Activated naive CD4-positive, alpha-beta T cell treated with anti-CD3 and anti-CD28 coated beads for 36 hours (primary cell): ENCODE data around the gene HK2. TPM values are rescaled to one million over a fixed set of nuclear protein-coding genes. Genes with fewer than 3 reads are reported as not detected.

Source experiments
- CTCF ChIA-PET: fragments of 350-600 bp; sonication (Branson Sonifier 250); formaldehyde crosslinking; loops from one replicate; lab custom pipeline; 2021; ENCODE audit warnings: antibody characterized with exemption; lab: Charles Lee
- DNase-seq: peaks from one replicate; pipeline ENCODE4 v3.0.0-alpha.2; 2020
- H3K27ac Mint-ChIP-seq: one replicate; pipeline ENCODE4 v1.8.0; 2021; ENCODE audit warnings: mild to moderate bottlenecking, mixed read lengths
- H3K27me3 Mint-ChIP-seq: one replicate; pipeline ENCODE4 v1.8.0; 2021; ENCODE audit warnings: low read depth, mixed read lengths
- H3K36me3 Mint-ChIP-seq: one replicate; pipeline ENCODE4 v1.8.0; 2021; ENCODE audit warnings: low read depth, mixed read lengths
- H3K4me1 Mint-ChIP-seq: one replicate; pipeline ENCODE4 v1.8.0; 2021; ENCODE audit warnings: low read depth, mixed read lengths
- H3K4me3 Mint-ChIP-seq: one replicate; pipeline ENCODE4 v1.8.0; 2021; ENCODE audit warnings: mild to moderate bottlenecking, moderate library complexity, mixed read lengths
- H3K9me3 Mint-ChIP-seq: one replicate; pipeline ENCODE4 v1.8.0; 2021; ENCODE audit warnings: mixed read lengths
- intact Hi-C: fragments of 100-400 bp; cut with micrococcal nuclease; formaldehyde crosslinking; loops from one replicate; pipeline ENCODE4 v1.15.1; 2023
- total RNA-seq, 2 experiments: library from RNA; stranded (reverse); gene quantifications; one replicate each; pipeline ENCODE4 v1.2.3, GENCODE V29; 2021

Gene HK2
- total RNA-seq, 2 experiments from 2014 or later = 37.9 to 38.7 TPM

GRCh38 chr2:74841641-74842040 lies 7.7 kb downstream of the HK2 start:
- no peak overlapping the region for H3K4me3 Mint-ChIP-seq
- CTCF ChIA-PET = interaction anchor here (1.5 kb wide), 1 partner anchor 35 kb away, joined by 4 read pairs; no protein-coding TSS in a partner anchor
- no peaks in the 10 kb centered on the region for H3K9me3 Mint-ChIP-seq
- H3K27me3 Mint-ChIP-seq = no peaks in the 10 kb centered on the region
- peaks cover 21% of the 10 kb centered on the region for H3K36me3 Mint-ChIP-seq
- intact Hi-C loops = loop anchor here (10.0 kb wide), 1 partner anchor 1607 kb away; the partner anchor contains the start of genes CCT7 and PRADC1
- no peak for DNase-seq
- H3K4me1 Mint-ChIP-seq = peaks cover 89% of the 10 kb centered on the region
- H3K27ac Mint-ChIP-seq = peak overlapping the region; percentile 73

GRCh38 chr2:74843433-74843832 lies 9.5 kb downstream of the HK2 start:
- CTCF ChIA-PET = interaction anchor here (0.5 kb wide), 1 partner anchor 49 kb away, joined by 3 read pairs; no protein-coding TSS in a partner anchor
- no peaks in the 10 kb centered on the region for H3K27me3 Mint-ChIP-seq
- DNase-seq = no peak
- no peak overlapping the region for H3K4me3 Mint-ChIP-seq
- intact Hi-C loops = loop anchor here (10.0 kb wide), 1 partner anchor 1609 kb away; the partner anchor contains the start of genes CCT7 and PRADC1
- H3K4me1 Mint-ChIP-seq = peaks cover 90% of the 10 kb centered on the region
- peak overlapping the region; percentile 87 for H3K27ac Mint-ChIP-seq
- H3K9me3 Mint-ChIP-seq = no peaks in the 10 kb centered on the region
- peaks cover 17% of the 10 kb centered on the region for H3K36me3 Mint-ChIP-seq

- peak; percentile 54 for DNase-seq
- Mint-ChIP-seq H3K27ac (peak overlapping the region; percentile 87), H3K4me1 (peaks cover 90% of the 10 kb centered on the region), H3K9me3 (no peaks in the 10 kb centered on the region), H3K36me3 (peaks cover 16% of the 10 kb centered on the region), H3K27me3 (no peaks in the 10 kb centered on the region), H3K4me3 (peak overlapping the region; percentile 31)
- CTCF ChIA-PET = interaction anchor here (0.5 kb wide), 1 partner anchor 49 kb away, joined by 3 read pairs; no protein-coding TSS in a partner anchor
- intact Hi-C loops = loop anchor here (1.0 to 10.0 kb wide), 5 partner anchors 8 to 1609 kb away; partner anchors contain the start of genes CCT7, GCFC2, PCGF1 and POLE4
Observed at GRCh38 chr2:74843899-74844298, 10.0 kb downstream of the HK2 start.

- CTCF ChIA-PET = interaction anchor here (1.1 kb wide), 1 partner anchor 8 kb away, joined by 3 read pairs; no protein-coding TSS in a partner anchor
- H3K27ac Mint-ChIP-seq = no peak overlapping the region
- H3K4me1 Mint-ChIP-seq = peaks cover 92% of the 10 kb centered on the region
- H3K27me3 Mint-ChIP-seq = no peaks in the 10 kb centered on the region
- intact Hi-C loops = loop anchor here (1.0 to 10.0 kb wide), 8 partner anchors 8 to 1610 kb away; partner anchors contain the start of genes CCT7, GCFC2, INO80B and PCGF1
- no peak overlapping the region for H3K4me3 Mint-ChIP-seq
- DNase-seq = no peak
- H3K9me3 Mint-ChIP-seq = no peaks in the 10 kb centered on the region
- H3K36me3 Mint-ChIP-seq = peaks cover 16% of the 10 kb centered on the region
Observed at GRCh38 chr2:74844752-74845151, 10.8 kb downstream of the HK2 start.

- peak; percentile 61 for DNase-seq
- Mint-ChIP-seq H3K27me3 (no peaks in the 10 kb centered on the region), H3K36me3 (peaks cover 19% of the 10 kb centered on the region), H3K4me1 (peaks cover 95% of the 10 kb centered on the region), H3K4me3 (no peak overlapping the region), H3K27ac (peak overlapping the region; percentile 33), H3K9me3 (no peaks in the 10 kb centered on the region)
- intact Hi-C loops = loop anchor here (2.0 to 10.0 kb wide), 7 partner anchors 114 to 1610 kb away; partner anchors contain the start of genes CCT7, GCFC2, INO80B and PCGF1
- CTCF ChIA-PET = interaction anchor here (1.1 kb wide), 1 partner anchor 9 kb away, joined by 3 read pairs; no protein-coding TSS in a partner anchor
Observed at GRCh38 chr2:74845217-74845751, 11.4 kb downstream of the HK2 start.

- no peak for DNase-seq
- Mint-ChIP-seq H3K36me3 (peaks cover 21% of the 10 kb centered on the region), H3K27me3 (no peaks in the 10 kb centered on the region), H3K4me3 (no peak overlapping the region), H3K27ac (peak overlapping the region; percentile 61), H3K4me1 (peaks cover 97% of the 10 kb centered on the region), H3K9me3 (no peaks in the 10 kb centered on the region)
- CTCF ChIA-PET = interaction anchor here (1.1 kb wide), 1 partner anchor 10 kb away, joined by 3 read pairs; no protein-coding TSS in a partner anchor
- intact Hi-C loops = loop anchor here (2.0 to 10.0 kb wide), 8 partner anchors 31 to 1611 kb away; partner anchors contain the start of genes CCT7, GCFC2, INO80B and PCGF1
Observed at GRCh38 chr2:74845991-74846390, 12.1 kb downstream of the HK2 start.

- CTCF ChIA-PET = interaction anchor here (2.2 kb wide), 1 partner anchor 9 kb away, joined by 14 read pairs; no protein-coding TSS in a partner anchor
- no peak for DNase-seq
- H3K27me3 Mint-ChIP-seq = no peaks in the 10 kb centered on the region
- peaks cover 24% of the 10 kb centered on the region for H3K36me3 Mint-ChIP-seq
- peaks cover 97% of the 10 kb centered on the region for H3K4me1 Mint-ChIP-seq
- intact Hi-C loops = loop anchor here (2.0 to 10.0 kb wide), 5 partner anchors 30 to 1612 kb away; partner anchors contain the start of genes CCT7, INO80B, PRADC1 and TET3
- H3K9me3 Mint-ChIP-seq = no peaks in the 10 kb centered on the region
- no peak overlapping the region for H3K4me3 Mint-ChIP-seq
- peak overlapping the region; percentile 23 for H3K27ac Mint-ChIP-seq
Observed at GRCh38 chr2:74846481-74846880, 12.6 kb downstream of the HK2 start.

- intact Hi-C loops = loop anchor here (2.0 to 10.0 kb wide), 5 partner anchors 30 to 1612 kb away; partner anchors contain the start of genes CCT7, INO80B, PRADC1 and TET3
- H3K27ac Mint-ChIP-seq = peak overlapping the region; percentile 61
Observed at GRCh38 chr2:74847070-74847858, 13.3 kb downstream of the HK2 start.

GRCh38 chr2:74849228-74849892 lies 15.4 kb downstream of the HK2 start:
- H3K27ac Mint-ChIP-seq = peak overlapping the region; percentile 92
- no peaks in the 10 kb centered on the region for H3K9me3 Mint-ChIP-seq
- intact Hi-C loops = loop anchor here (1.0 to 10.0 kb wide), 6 partner anchors 14 to 1615 kb away; partner anchors contain the start of genes CCT7, INO80B, PRADC1 and TET3
- H3K4me1 Mint-ChIP-seq = peaks cover 77% of the 10 kb centered on the region
- DNase-seq = peak; percentile 65
- peaks cover 29% of the 10 kb centered on the region for H3K36me3 Mint-ChIP-seq
- CTCF ChIA-PET = interaction anchor here (1.1 to 2.4 kb wide), 4 partner anchors 11 to 135 kb away, joined by 3 to 6 read pairs (median 4); no protein-coding TSS in a partner anchor
- H3K27me3 Mint-ChIP-seq = no peaks in the 10 kb centered on the region
- H3K4me3 Mint-ChIP-seq = peak overlapping the region; percentile 53

More at GRCh38 chr2:74847070-74847858, 13.3 kb downstream of the HK2 start:
- Mint-ChIP-seq H3K36me3 (peaks cover 26% of the 10 kb centered on the region), H3K4me1 (peaks cover 92% of the 10 kb centered on the region), H3K9me3 (no peaks in the 10 kb centered on the region), H3K27me3 (no peaks in the 10 kb centered on the region), H3K4me3 (no peak overlapping the region)
- no peak for DNase-seq
- CTCF ChIA-PET = interaction anchor here (0.6 to 2.2 kb wide), 4 partner anchors 10 to 644 kb away, joined by 3 to 14 read pairs (median 4); no protein-coding TSS in a partner anchor

GRCh38 chr2:74850496-74851190 lies 16.7 kb downstream of the HK2 start:
- no peak overlapping the region for H3K4me3 Mint-ChIP-seq
- CTCF ChIA-PET = interaction anchor here (0.5 to 2.4 kb wide), 3 partner anchors 13 to 166 kb away, joined by 3 to 6 read pairs (median 3); no protein-coding TSS in a partner anchor
- H3K9me3 Mint-ChIP-seq = no peaks in the 10 kb centered on the region
- H3K27ac Mint-ChIP-seq = peak overlapping the region; percentile 74
- intact Hi-C loops = no loop called here
- DNase-seq = no peak
- no peaks in the 10 kb centered on the region for H3K27me3 Mint-ChIP-seq
- peaks cover 40% of the 10 kb centered on the region for H3K36me3 Mint-ChIP-seq
- peaks cover 67% of the 10 kb centered on the region for H3K4me1 Mint-ChIP-seq

GRCh38 chr2:74851191-74851566 lies 17.3 kb downstream of the HK2 start:
- H3K4me3 Mint-ChIP-seq = no peak overlapping the region
- DNase-seq = no peak
- CTCF ChIA-PET = interaction anchor here (0.5 to 2.4 kb wide), 2 partner anchors 14 to 167 kb away, joined by 3 to 6 read pairs; no protein-coding TSS in a partner anchor
- H3K27me3 Mint-ChIP-seq = no peaks in the 10 kb centered on the region
- H3K36me3 Mint-ChIP-seq = peaks cover 42% of the 10 kb centered on the region
- H3K9me3 Mint-ChIP-seq = no peaks in the 10 kb centered on the region
- intact Hi-C loops = no loop called here
- no peak overlapping the region for H3K27ac Mint-ChIP-seq
- H3K4me1 Mint-ChIP-seq = peaks cover 61% of the 10 kb centered on the region
